H1 (cell line): Measurements from ENCODE around the gene ZHX3. TPM values are rescaled to one million over a fixed set of nuclear protein-coding genes. Genes with fewer than 3 reads are reported as not detected.

ENCODE experiments used
- CTCF ChIA-PET: fragments of 300-600 bp; sonication (Branson Sonifier 250); formaldehyde crosslinking; loops from one replicate; lab custom pipeline; 2021; ENCODE audit not compliant: partially characterized antibody; lab: Charles Lee
- POLR2A ChIA-PET: fragments of 300-600 bp; sonication (Branson Sonifier 250); formaldehyde crosslinking; loops from one replicate; lab custom pipeline; 2021; ENCODE audit warnings: inconsistent platforms; ENCODE audit not compliant: partially characterized antibody; lab: Charles Lee
- DNase-seq, 2 experiments: peaks; one replicate each; pipeline versions ENCODE4 v3.0.0 to v3.0.0-alpha.2; 2010 to 2022; ENCODE audit warnings: low spot score in 2 of 2, low read depth in 1 of 2, mixed read lengths in 1 of 2
- FAIRE-seq: peaks from 2 replicates; lab custom pipeline; 2011; peaks lifted over from hg19 to GRCh38; lab: Jason Lieb, UNC
- H2AFZ ChIP-seq: 2 replicates; pipeline ENCODE4 v1.8.1; 2012; ENCODE audit warnings: low read length, inconsistent platforms
- H2AK5ac ChIP-seq: 2 replicates; pipeline ENCODE4 v1.6.1; 2013; ENCODE audit warnings: low read depth, low read length
- H2BK120ac ChIP-seq: replicated peaks from 2 replicates; pipeline ENCODE3; 2013; ENCODE audit warnings: low read depth, low read length, inconsistent platforms
- H2BK12ac ChIP-seq: 2 replicates; pipeline ENCODE4 v1.6.1; 2013; ENCODE audit warnings: low read depth, low read length
- H2BK15ac ChIP-seq: 2 replicates; pipeline ENCODE4 v1.6.1; 2013; ENCODE audit warnings: low read length
- H2BK20ac ChIP-seq: 2 replicates; pipeline ENCODE4 v1.6.1; 2013; ENCODE audit warnings: low read length
- H2BK5ac ChIP-seq: 2 replicates; pipeline ENCODE4 v1.6.1; 2013; ENCODE audit warnings: low read depth, low read length
- H3K14ac ChIP-seq: 2 replicates; pipeline ENCODE4 v1.6.1; 2013; ENCODE audit warnings: inconsistent platforms; ENCODE audit not compliant: insufficient read length
- H3K18ac ChIP-seq: 2 replicates; pipeline ENCODE4 v1.6.1; 2013; ENCODE audit warnings: low read length; ENCODE audit errors: extremely low read depth
- H3K23ac ChIP-seq: 2 replicates; pipeline ENCODE4 v1.6.1; 2013; ENCODE audit warnings: inconsistent platforms; ENCODE audit not compliant: insufficient read length
- H3K23me2 ChIP-seq: 2 replicates; pipeline ENCODE4 v1.6.1; 2013; ENCODE audit warnings: low read depth, low read length
- H3K27ac ChIP-seq: 2 replicates; pipeline ENCODE4 v1.6.1; 2011; ENCODE audit warnings: low read depth, low read length, inconsistent platforms
- H3K27me3 ChIP-seq, 4 experiments: replicated peaks in 1 of 4; 1 replicate in 1 of 4; 2 replicates in 3 of 4; pipeline versions ENCODE4 v1.6.1 to v1.8.1; 2011 to 2013; ENCODE audit warnings: low read length in 3 of 4, mild to moderate bottlenecking in 3 of 4, inconsistent platforms in 2 of 4, mixed read lengths in 2 of 4, moderate library complexity in 1 of 4; ENCODE audit not compliant: control insufficient read depth in 3 of 4, insufficient read depth in 3 of 4; ENCODE audit errors: extremely low read depth in 1 of 4
- H3K36me3 ChIP-seq, 4 experiments: 2 replicates each; pipeline versions ENCODE4 v1.6.1 to v1.8.1; 2011 to 2013; ENCODE audit warnings: mild to moderate bottlenecking in 4 of 4, low read length in 3 of 4, moderate library complexity in 2 of 4, control low read depth in 1 of 4, inconsistent platforms in 1 of 4; ENCODE audit not compliant: insufficient read depth in 4 of 4, control insufficient read depth in 2 of 4
- H3K4ac ChIP-seq: replicated peaks from 2 replicates; pipeline ENCODE3; 2013; ENCODE audit warnings: low read length, low read depth, mixed read lengths, inconsistent platforms; ENCODE audit not compliant: insufficient read length
- H3K4me1 ChIP-seq, 4 experiments: replicated peaks in 1 of 4; 1 replicate in 1 of 4; 2 replicates in 3 of 4; pipeline versions ENCODE4 v1.6.1 to v1.8.1; 2011 to 2013; ENCODE audit warnings: low read length in 3 of 4, inconsistent platforms in 2 of 4, mixed read lengths in 1 of 4; ENCODE audit not compliant: insufficient read depth in 4 of 4, control insufficient read depth in 3 of 4
- H3K4me2 ChIP-seq, 2 experiments: 2 replicates each; pipeline versions ENCODE4 v1.6.1 to v1.8.1; 2011 to 2013; ENCODE audit warnings: low read depth in 2 of 2, low read length in 2 of 2, control low read depth in 1 of 2, inconsistent platforms in 1 of 2, mild to moderate bottlenecking in 1 of 2; ENCODE audit not compliant: insufficient read depth in 1 of 2
- H3K4me3 ChIP-seq, 4 experiments: fragments of 200-600, 300-600 bp in 1 of 4; sonication (generic), shearing (Covaris generic), sonication (Bioruptor Twin) in 1 of 4; 2 replicates each; pipeline versions ENCODE4 v1.5.1 to v1.8.1; 2011 to 2016; ENCODE audit warnings: low read length in 4 of 4, low read depth in 3 of 4, control low read depth in 2 of 4, inconsistent platforms in 2 of 4, mild to moderate bottlenecking in 2 of 4, mixed read lengths in 1 of 4, moderate library complexity in 1 of 4; ENCODE audit not compliant: insufficient read depth in 2 of 4; ENCODE audit errors: extremely low read depth in 1 of 4
- H3K56ac ChIP-seq: replicated peaks from 2 replicates; pipeline ENCODE3; 2013; ENCODE audit warnings: low read depth, mild to moderate bottlenecking, mixed read lengths, low read length, inconsistent platforms; ENCODE audit not compliant: insufficient read length
- H3K79me1 ChIP-seq: 2 replicates; pipeline ENCODE4 v1.6.1; 2013; ENCODE audit warnings: low read depth, low read length, control low read depth
- H3K79me2 ChIP-seq, 2 experiments: 2 replicates each; pipeline versions ENCODE4 v1.6.1 to v1.8.1; 2012 to 2013; ENCODE audit warnings: low read length in 2 of 2, mild to moderate bottlenecking in 2 of 2, inconsistent platforms in 1 of 2; ENCODE audit not compliant: insufficient read depth in 2 of 2, control insufficient read depth in 1 of 2
- H3K9ac ChIP-seq, 4 experiments: replicated peaks in 1 of 4; 1 replicate in 1 of 4; 2 replicates in 3 of 4; pipeline versions ENCODE4 v1.6.1 to v1.8.1; 2011 to 2013; ENCODE audit warnings: low read depth in 3 of 4, low read length in 3 of 4, control low read depth in 2 of 4, mild to moderate bottlenecking in 2 of 4, moderate library complexity in 2 of 4, inconsistent platforms in 1 of 4; ENCODE audit errors: extremely low read depth in 1 of 4
- H3K9me3 ChIP-seq, 2 experiments: 2 replicates each; pipeline versions ENCODE4 v1.6.1 to v1.8.1; 2012 to 2013; ENCODE audit warnings: mild to moderate bottlenecking in 2 of 2, moderate library complexity in 2 of 2, control low read depth in 1 of 2, inconsistent platforms in 1 of 2, low read depth in 1 of 2, low read length in 1 of 2, mixed read lengths in 1 of 2; ENCODE audit not compliant: insufficient read depth in 2 of 2
- H4K20me1 ChIP-seq, 2 experiments: replicated peaks in 1 of 2; 2 replicates each; pipeline versions ENCODE3 to v1.8.1; 2011 to 2013; ENCODE audit warnings: inconsistent platforms in 2 of 2, low read length in 2 of 2, mild to moderate bottlenecking in 1 of 2; ENCODE audit not compliant: insufficient read depth in 2 of 2, control insufficient read depth in 1 of 2
- H4K5ac ChIP-seq: 2 replicates; pipeline ENCODE4 v1.6.1; 2013; ENCODE audit warnings: low read length, low read depth, mixed read lengths, inconsistent platforms; ENCODE audit not compliant: insufficient read length
- H4K8ac ChIP-seq: 2 replicates; pipeline ENCODE4 v1.8.0; 2013; ENCODE audit warnings: mild to moderate bottlenecking, moderate library complexity, low read length, inconsistent platforms; ENCODE audit not compliant: insufficient read depth; ENCODE audit errors: extremely low read depth
- H4K91ac ChIP-seq: replicated peaks from 2 replicates; pipeline ENCODE3; 2013; ENCODE audit warnings: low read length, mixed read lengths, inconsistent platforms; ENCODE audit not compliant: insufficient read length
- RAD21 ChIP-seq, 2 experiments: IDR thresholded peaks in 1 of 2; conservative IDR thresholded peaks in 1 of 2; 2 replicates each; pipeline ENCODE4 v1.6.1; 2011; ENCODE audit warnings: low read depth in 2 of 2, low read length in 2 of 2, improper control_type of control experiment in 1 of 2, inconsistent platforms in 1 of 2, mild to moderate bottlenecking in 1 of 2, moderate library complexity in 1 of 2
- RNF2 ChIP-seq: fragments of 200-900, 300-1000 bp; sonication (generic); IDR thresholded peaks from 2 replicates; pipeline ENCODE4 v1.7.1; 2016; ENCODE audit warnings: borderline replicate concordance, low read depth, mild to moderate bottlenecking, antibody characterized with exemption, low read length; ENCODE audit not compliant: poor library complexity, severe bottlenecking; ENCODE audit errors: missing control alignments
- WGBS, 2 experiments: shearing (Covaris generic) in 1 of 2; methylation state at CpG; one replicate each; pipeline versions ENCODE4 v1.1.6 to v1.1.7; 2013 to 2015; ENCODE audit warnings: low lambda C conversion rate in 2 of 2, mixed read lengths in 2 of 2, inconsistent platforms in 1 of 2, low coverage in 1 of 2, missing lambda C conversion rate in 1 of 2; ENCODE audit not compliant: insufficient replicate concordance in 2 of 2, insufficient coverage in 1 of 2, insufficient read length in 1 of 2; ENCODE audit errors: extremely low coverage in 1 of 2, missing lambda C conversion rate in 1 of 2; 5-methylcytosine and 5-hydroxymethylcytosine counted together
- polyA plus RNA-seq, 7 experiments: library from polyadenylated mRNA; depleted of rRNA in 3 of 7; stranded (reverse) in 5 of 7; unstranded in 2 of 7; fragments of >200 nt in 5 of 7; fragments of 200-250 nt in 2 of 7; gene quantifications; 1 replicate in 5 of 7; 2 replicates in 1 of 7; 4 replicates in 1 of 7; pipeline versions ENCODE4 v1.2.1 to v1.2.3, GENCODE V29; 2011 to 2013; ENCODE audit warnings: missing spikeins in 2 of 7, mixed read lengths in 2 of 7
- total RNA-seq: library from RNA; stranded (reverse); fragmentation: NEBNext Ultra II Directional; extraction: Animal tissue kit (Norgen Biotek cat#: 25700); gene quantifications from 2 replicates; pipeline ENCODE4 v1.2.1, GENCODE V29; 2021
- TF ChIP-seq, protein P1 (sequence below): IDR thresholded peaks from 2 replicates; pipeline ENCODE4 v1.6.1; 2012; ENCODE audit warnings: inconsistent platforms

Gene ZHX3
- total and polyA plus RNA-seq, 2 of the 8 experiments (the other 6 are each of a cell fraction or from before 2014, with no cell fraction given): 1.00 to 7.8 TPM

DNA sequence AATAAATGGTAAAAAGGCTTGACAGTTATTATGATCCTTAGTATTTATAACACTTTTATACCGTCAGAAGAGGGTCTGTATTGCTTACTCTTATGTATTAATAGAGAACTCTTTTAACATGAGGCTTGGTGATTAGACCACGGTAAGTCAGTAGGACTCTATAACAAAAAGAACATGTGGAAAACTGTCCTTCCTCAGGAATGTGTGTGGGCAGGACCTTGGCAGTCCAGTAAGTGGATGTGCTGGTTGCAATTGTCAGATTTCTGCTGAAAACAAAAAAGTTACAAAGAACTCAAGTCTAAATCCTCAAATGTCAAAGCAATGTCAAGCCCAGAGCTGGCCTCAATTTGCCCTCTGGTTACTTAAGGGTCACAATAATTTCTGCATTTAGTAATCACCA lies 99.1 kb downstream of the ZHX3 start:
- Histone ChIP-seq H3K56ac (no peak overlapping the region), H2BK20ac (no peak overlapping the region), H4K8ac (no peak overlapping the region), H2AK5ac (no peak overlapping the region), H3K4me1 (no peaks in the 10 kb centered on the region), H4K20me1 (no peaks in the 10 kb centered on the region), H3K23ac (no peak overlapping the region), H3K27me3 (no peaks in the 10 kb centered on the region), H2BK120ac (no peak overlapping the region), H3K36me3 (no peaks in the 10 kb centered on the region), H2BK15ac (no peak overlapping the region), H3K18ac (no peak overlapping the region), H3K9ac (no peak overlapping the region), H3K23me2 (no peaks in the 10 kb centered on the region), H3K4me2 (no peak overlapping the region), H4K91ac (no peak overlapping the region), H2BK12ac (no peak overlapping the region), H3K4me3 (no peak overlapping the region), H4K5ac (no peak overlapping the region), H3K14ac (no peak overlapping the region), H3K79me1 (no peaks in the 10 kb centered on the region), H3K4ac (no peak overlapping the region), H2AFZ (no peak overlapping the region), H3K79me2 (no peaks in the 10 kb centered on the region), H3K9me3 (no peaks in the 10 kb centered on the region), H3K27ac (no peak overlapping the region), H2BK5ac (no peak overlapping the region)
- DNase-seq: no peak
- ChIA-PET POLR2A (no interaction called here), CTCF (interaction anchor here (0.5 to 1.4 kb wide), 6 partner anchors 12 to 1600 kb away, joined by 3 to 4 read pairs (median 4); partner anchors contain the start of gene LPIN3)
- FAIRE-seq: no peak
- TF ChIP-seq RNF2 (no peak), RAD21 (IDR thresholded peaks at IDR 0.05 in 1 of 2, conservative IDR thresholded peaks at IDR 0.05 in 1 of 2; ENCODE audit: low read depth in 2 of 2, low read length in 2 of 2) (no peak)
- TF ChIP-seq, protein P1, sequence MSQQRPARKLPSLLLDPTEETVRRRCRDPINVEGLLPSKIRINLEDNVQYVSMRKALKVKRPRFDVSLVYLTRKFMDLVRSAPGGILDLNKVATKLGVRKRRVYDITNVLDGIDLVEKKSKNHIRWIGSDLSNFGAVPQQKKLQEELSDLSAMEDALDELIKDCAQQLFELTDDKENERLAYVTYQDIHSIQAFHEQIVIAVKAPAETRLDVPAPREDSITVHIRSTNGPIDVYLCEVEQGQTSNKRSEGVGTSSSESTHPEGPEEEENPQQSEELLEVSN: no peak
- WGBS, 2 experiments: 83% methylated on average over 2 of the region's 2 CpGs; no CpG with 5 or more reads in 1 of the 2 experiments
